K562 (cell line): ENCODE measurements around the gene CDYL. TPM values are rescaled to one million over a fixed set of nuclear protein-coding genes. Genes with fewer than 3 reads are reported as not detected.
A peak's percentile ranks its signal among the peaks of the same experiment; 100 is the strongest.

ENCODE experiments used
- ATAC-seq: fragments of 200-7000 bp; cut with Tn5 transposase; 3 replicates; pipeline ENCODE4 v1.9.1; 2020; ENCODE audit warnings: moderate library complexity
- BruUV-seq: library from RNA; stranded (reverse); fragments of 400-500 nt; replicated peaks from 2 replicates; lab custom pipeline; 2021; lab: Mats Ljungman, UMichigan
- CTCF ChIA-PET: fragments of 300-600 bp; formaldehyde crosslinking; extraction: SDS; loops from one replicate; lab custom pipeline; 2021; ENCODE audit warnings: low intra/inter-chr PET ratio; lab: Yijun Ruan, JAX
- POLR2A ChIA-PET: fragments of 300-600, 350-650 bp; sonication (Branson Sonifier 250); formaldehyde crosslinking; extraction: SDS; loops from one replicate; lab custom pipeline; 2021; ENCODE audit warnings: antibody characterized with exemption, inconsistent platforms; lab: Yijun Ruan, JAX
- DNase-seq, 4 experiments: peaks; one replicate each; pipeline versions ENCODE4 v3.0.0 to v3.0.0-alpha.2; 2011 to 2018; ENCODE audit warnings: low spot score in 3 of 4, mixed read lengths in 3 of 4; ENCODE audit errors: extremely low read depth in 1 of 4
- FAIRE-seq: peaks from 2 replicates; lab custom pipeline; 2011; peaks lifted over from hg19 to GRCh38; lab: Jason Lieb, UNC
- H2AFZ ChIP-seq: 2 replicates; pipeline ENCODE4 v1.6.0; 2011; ENCODE audit warnings: low read depth, low read length, control low read depth, inconsistent platforms
- H3K27ac ChIP-seq: fragments of 200-600 bp; 3 replicates; pipeline ENCODE4 v1.8.0; 2011; ENCODE audit warnings: low read depth, mild to moderate bottlenecking, control low read depth, inconsistent platforms, low read length, moderate library complexity, mixed read lengths; ENCODE audit errors: extremely low read depth
- H3K27me3 ChIP-seq, 2 experiments: fragments of 300-600 bp in 1 of 2; 2 replicates in 1 of 2; 3 replicates in 1 of 2; pipeline versions ENCODE4 v1.6.0 to v1.8.0; 2011; ENCODE audit warnings: inconsistent platforms in 2 of 2, low read length in 2 of 2, mild to moderate bottlenecking in 1 of 2, mixed read lengths in 1 of 2, moderate library complexity in 1 of 2; ENCODE audit not compliant: control insufficient read depth in 2 of 2, insufficient read depth in 2 of 2
- H3K36me3 ChIP-seq: fragments of 300-600 bp; 3 replicates; pipeline ENCODE4 v1.8.0; 2011; ENCODE audit warnings: mild to moderate bottlenecking, low read length, inconsistent platforms; ENCODE audit not compliant: control insufficient read depth, insufficient read depth
- H3K4me1 ChIP-seq, 2 experiments: fragments of 200-600 bp in 1 of 2; replicated peaks in 1 of 2; 2 replicates in 1 of 2; 3 replicates in 1 of 2; pipeline versions ENCODE4 v1.5.1 to v1.8.0; 2011; ENCODE audit warnings: inconsistent platforms in 2 of 2, low read length in 2 of 2, mild to moderate bottlenecking in 1 of 2, mixed read lengths in 1 of 2, moderate library complexity in 1 of 2; ENCODE audit not compliant: control insufficient read depth in 2 of 2, insufficient read depth in 2 of 2
- H3K4me2 ChIP-seq: 2 replicates; pipeline ENCODE4 v1.6.1; 2011; ENCODE audit warnings: low read length, control low read depth, inconsistent platforms, mixed read lengths; ENCODE audit not compliant: insufficient read depth
- H3K4me3 ChIP-seq: fragments of 200-600 bp; sonication (generic), shearing (Covaris generic); 2 replicates; pipeline ENCODE4 v1.5.1; 2016; ENCODE audit warnings: control low read depth, inconsistent platforms
- H3K79me2 ChIP-seq: fragments of 200-600 bp; 3 replicates; pipeline ENCODE4 v1.8.0; 2011; ENCODE audit warnings: low read length, inconsistent platforms; ENCODE audit not compliant: control insufficient read depth, insufficient read depth
- H3K9ac ChIP-seq, 2 experiments: 2 replicates each; pipeline versions ENCODE4 v1.6.0 to v1.6.1; 2011; ENCODE audit warnings: low read depth in 2 of 2, low read length in 2 of 2, control low read depth in 1 of 2, inconsistent platforms in 1 of 2, mild to moderate bottlenecking in 1 of 2, mixed read lengths in 1 of 2; ENCODE audit not compliant: insufficient read depth in 1 of 2
- H3K9me1 ChIP-seq: one replicate; pipeline ENCODE4 v1.6.0; 2011; ENCODE audit warnings: inconsistent platforms, mild to moderate bottlenecking, low read length, moderate library complexity; ENCODE audit not compliant: control insufficient read depth, insufficient read depth
- H3K9me3 ChIP-seq: replicated peaks from 2 replicates; pipeline ENCODE4 v1.5.1; 2011; ENCODE audit warnings: low read depth, low read length, inconsistent platforms; ENCODE audit not compliant: control insufficient read depth, insufficient read depth
- H4K20me1 ChIP-seq: replicated peaks from 2 replicates; pipeline ENCODE4 v1.6.1; 2011; ENCODE audit warnings: low read length, inconsistent platforms, mixed read lengths; ENCODE audit not compliant: control insufficient read depth, insufficient read depth
- ATF1 ChIP-seq, 2 experiments: fragments of 450-650 bp in 1 of 2; IDR thresholded peaks; 2 replicates each; pipeline ENCODE4 v1.6.1; 2016; ENCODE audit warnings: missing compliant biosample characterization in 1 of 2, missing genetic modification characterization in 1 of 2
- BACH1 ChIP-seq: fragments of 200-800 bp; sonication (Bioruptor generic); IDR thresholded peaks from 2 replicates; pipeline ENCODE4 v1.6.1; 2016; ENCODE audit warnings: missing genetic modification characterization, missing compliant biosample characterization
- FOXK2 ChIP-seq, 2 experiments: fragments of 450-650 bp; IDR thresholded peaks in 1 of 2; conservative IDR thresholded peaks in 1 of 2; 2 replicates each; pipeline ENCODE4 v1.6.1; 2016; ENCODE audit warnings: low read depth in 2 of 2, mild to moderate bottlenecking in 1 of 2
- HNRNPL ChIP-seq: fragments of 200-400 bp; formaldehyde crosslinking; IDR thresholded peaks from 2 replicates; pipeline ENCODE4 v1.6.1; 2017; ENCODE audit warnings: low read depth, mild to moderate bottlenecking, low read length
- KLF6 ChIP-seq: fragments of 250-450 bp; sonication (Bioruptor Pico); IDR thresholded peaks from 2 replicates; pipeline ENCODE4 v1.4.0; 2020; ENCODE audit warnings: mild to moderate bottlenecking, moderate library complexity, borderline replicate concordance
- MTA3 ChIP-seq: fragments of 450-650 bp; formaldehyde crosslinking; IDR thresholded peaks from 2 replicates; pipeline ENCODE4 v1.6.1; 2017; ENCODE audit warnings: mild to moderate bottlenecking, borderline replicate concordance
- NELFE ChIP-seq: IDR thresholded peaks from 2 replicates; pipeline ENCODE4 v1.6.1; 2011; ENCODE audit warnings: mild to moderate bottlenecking; ENCODE audit not compliant: insufficient read depth, insufficient read length
- NUFIP1 ChIP-seq: fragments of 450-650 bp; IDR thresholded peaks from 2 replicates; pipeline ENCODE4 v1.6.1; 2018; ENCODE audit not compliant: partially characterized antibody
- PHTF2 ChIP-seq: fragments of 250-450 bp; sonication (Bioruptor Pico); IDR thresholded peaks from 2 replicates; pipeline ENCODE4 v1.5.0; 2021; ENCODE audit warnings: mild to moderate bottlenecking
- RAD51 ChIP-seq: fragments of 450-650 bp; IDR thresholded peaks from 2 replicates; pipeline ENCODE4 v1.7.1; 2016; ENCODE audit warnings: low read depth, mild to moderate bottlenecking, borderline replicate concordance
- RBM34 ChIP-seq: fragments of 200-400 bp; formaldehyde crosslinking; IDR thresholded peaks from 2 replicates; pipeline ENCODE4 v1.6.1; 2018; ENCODE audit warnings: low read length, borderline replicate concordance; ENCODE audit not compliant: insufficient read depth
- SREBF1 ChIP-seq: fragments of 150-350 bp; IDR thresholded peaks from 2 replicates; pipeline ENCODE4 v1.6.1; 2014; ENCODE audit warnings: antibody characterized with exemption, low read depth, low read length, borderline replicate concordance
- TEAD4 ChIP-seq, 2 experiments: sonication (generic) in 1 of 2; formaldehyde crosslinking in 1 of 2; IDR thresholded peaks; 2 replicates each; pipeline versions ENCODE4 v1.6.1 to v1.8.0; 2012 to 2022; ENCODE audit warnings: borderline replicate concordance in 1 of 2, inconsistent platforms in 1 of 2, low read length in 1 of 2, mild to moderate bottlenecking in 1 of 2, missing genetic modification reagents in 1 of 2
- ZNF3 ChIP-seq: fragments of 250-450 bp; sonication (Bioruptor Pico); IDR thresholded peaks from 2 replicates; pipeline ENCODE4 v1.5.0; 2021; ENCODE audit warnings: mild to moderate bottlenecking, moderate library complexity
- ZNF324 ChIP-seq: fragments of 250-450 bp; sonication (Bioruptor Pico); IDR thresholded peaks from 2 replicates; pipeline ENCODE4 v1.4.0; 2020; ENCODE audit warnings: mild to moderate bottlenecking
- ZNF766 ChIP-seq: fragments of 200-800 bp; sonication (Bioruptor generic); conservative IDR thresholded peaks from 2 replicates; pipeline ENCODE4 v1.6.1; 2016; ENCODE audit warnings: missing genetic modification characterization, missing compliant biosample characterization
- WGBS: fragments of 100-300 bp; shearing (Covaris generic); methylation state at CpG from one replicate; pipeline ENCODE4 v1.1.6; 2016; ENCODE audit warnings: low coverage, mixed read lengths; ENCODE audit not compliant: insufficient coverage; ENCODE audit errors: missing lambda C conversion rate; 5-methylcytosine and 5-hydroxymethylcytosine counted together
- in situ Hi-C: fragments of 300-500 bp; cut with MboI; formaldehyde crosslinking; loops from 4 replicates; pipeline ENCODE4 v1.15.0; 2018; ENCODE audit warnings: inconsistent platforms, mixed read lengths
- intact Hi-C: fragments of 100-400 bp; cut with micrococcal nuclease; formaldehyde crosslinking; loops from 2 replicates; pipeline ENCODE4 v1.14.2; 2022
- polyA plus RNA-seq, 8 experiments: library from polyadenylated mRNA; depleted of rRNA in 4 of 8; stranded (reverse) in 5 of 8; unstranded in 3 of 8; fragments of >200 nt; fragmentation: Nextera tagmentation in 2 of 8; fragmentation: Illumina TruSeq in 1 of 8; extraction: Ambion mirVana in 2 of 8; extraction: Trizol in 1 of 8; gene quantifications; 2 replicates each; pipeline versions ENCODE4 v1.2.1 to v1.2.3, GENCODE V29; 2011 to 2014; ENCODE audit warnings: inconsistent platforms in 1 of 8, missing spikeins in 1 of 8
- total RNA-seq, 7 experiments: library from RNA; depleted of rRNA in 6 of 7; stranded (reverse); fragments of >200 nt in 6 of 7; fragmentation: Illumina TruSeq in 2 of 7; extraction: Trizol in 2 of 7; gene quantifications; 2 replicates each; pipeline versions ENCODE4 v1.2.1 to v1.2.3, GENCODE V29; 2011 to 2021; ENCODE audit warnings: low replicate concordance in 1 of 7
- TF ChIP-seq, protein P1 (sequence below): fragments of 450-650 bp; IDR thresholded peaks from 2 replicates; pipeline ENCODE4 v1.6.1; 2016; ENCODE audit warnings: mild to moderate bottlenecking
- TF ChIP-seq, protein P2 (sequence below): fragments of 250-450 bp; sonication (Bioruptor Pico); IDR thresholded peaks from 2 replicates; pipeline ENCODE4 v1.4.0; 2020; ENCODE audit warnings: borderline replicate concordance

CDYL gene
- total and polyA plus RNA-seq, 9 of the 15 experiments (the other 6 are each of a cell fraction or from before 2014, with no cell fraction given): 8.1 to 45.8 (median 40.8) TPM

- TF ChIP-seq SREBF1 (no peak), TEAD4 (IDR thresholded peaks at IDR 0.05; ENCODE audit: low read length) (no peak), TEAD4 (CRISPR knock-in tag; IDR thresholded peaks at IDR 0.05; ENCODE audit: borderline replicate concordance) (no peak), FOXK2 (conservative IDR thresholded peaks at IDR 0.05 in 1 of 2, IDR thresholded peaks at IDR 0.05 in 1 of 2; ENCODE audit: low read depth in 2 of 2) (peak in 1 of 2 experiments; percentile 49; a peak in 1 of 4 replicates), KLF6 (CRISPR knock-in tag) (no peak), NELFE (no peak)
- TF ChIP-seq, protein P1, sequence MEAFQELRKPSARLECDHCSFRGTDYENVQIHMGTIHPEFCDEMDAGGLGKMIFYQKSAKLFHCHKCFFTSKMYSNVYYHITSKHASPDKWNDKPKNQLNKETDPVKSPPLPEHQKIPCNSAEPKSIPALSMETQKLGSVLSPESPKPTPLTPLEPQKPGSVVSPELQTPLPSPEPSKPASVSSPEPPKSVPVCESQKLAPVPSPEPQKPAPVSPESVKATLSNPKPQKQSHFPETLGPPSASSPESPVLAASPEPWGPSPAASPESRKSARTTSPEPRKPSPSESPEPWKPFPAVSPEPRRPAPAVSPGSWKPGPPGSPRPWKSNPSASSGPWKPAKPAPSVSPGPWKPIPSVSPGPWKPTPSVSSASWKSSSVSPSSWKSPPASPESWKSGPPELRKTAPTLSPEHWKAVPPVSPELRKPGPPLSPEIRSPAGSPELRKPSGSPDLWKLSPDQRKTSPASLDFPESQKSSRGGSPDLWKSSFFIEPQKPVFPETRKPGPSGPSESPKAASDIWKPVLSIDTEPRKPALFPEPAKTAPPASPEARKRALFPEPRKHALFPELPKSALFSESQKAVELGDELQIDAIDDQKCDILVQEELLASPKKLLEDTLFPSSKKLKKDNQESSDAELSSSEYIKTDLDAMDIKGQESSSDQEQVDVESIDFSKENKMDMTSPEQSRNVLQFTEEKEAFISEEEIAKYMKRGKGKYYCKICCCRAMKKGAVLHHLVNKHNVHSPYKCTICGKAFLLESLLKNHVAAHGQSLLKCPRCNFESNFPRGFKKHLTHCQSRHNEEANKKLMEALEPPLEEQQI: peak; percentile 64; the same call in 1 of the 2 replicates
These were observed 24.5 kb downstream of the CDYL start (continued) for GRCh38 chr6:4800662-4801061.

DNA sequence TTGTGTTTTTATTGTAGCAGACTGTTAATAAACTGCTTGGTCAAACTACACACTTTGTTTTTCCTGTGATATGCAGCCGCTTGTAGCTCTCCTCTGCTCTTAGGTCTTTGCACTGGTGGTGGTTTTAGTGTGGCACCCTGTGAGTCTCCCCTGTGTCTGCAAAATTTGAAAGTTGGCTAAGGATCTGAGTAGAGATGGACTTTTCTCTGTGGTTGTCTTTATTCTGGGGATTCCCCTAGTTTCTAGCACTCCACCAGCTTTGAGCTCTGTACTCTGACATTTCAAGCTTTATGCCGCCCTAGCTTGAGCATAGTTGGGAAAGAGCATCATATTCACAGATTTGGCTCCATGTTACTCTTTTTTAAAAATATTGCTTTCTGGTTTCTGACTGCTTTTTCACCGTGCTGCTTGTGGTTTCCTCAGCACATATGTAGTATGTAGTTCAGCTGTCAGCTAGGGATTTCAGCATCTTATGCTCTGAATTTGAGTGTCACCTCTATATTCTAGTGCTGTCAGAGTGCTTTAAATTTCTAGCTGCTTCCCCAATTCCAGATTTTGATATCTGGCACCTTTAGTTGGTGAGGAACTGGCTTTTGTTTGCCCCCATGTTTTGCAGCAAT lies 25.4 kb downstream of the CDYL start:
- no peak overlapping the region for H3K27ac ChIP-seq
- H4K20me1 ChIP-seq: peaks cover 36% of the 10 kb centered on the region
- TF ChIP-seq RAD51 (no peak), RBM34 (no peak), ZNF324 (CRISPR knock-in tag) (no peak), BACH1 (tag) (no peak), ZNF3 (CRISPR knock-in tag) (no peak), ZNF766 (no peak), ATF1 (CRISPR knock-in tag; IDR thresholded peaks at IDR 0.05) (no peak), ATF1 (tag; IDR thresholded peaks at IDR 0.05) (no peak), NUFIP1 (no peak), HNRNPL (no peak), PHTF2 (CRISPR knock-in tag) (no peak), MTA3 (no peak)
- TF ChIP-seq, protein P2, sequence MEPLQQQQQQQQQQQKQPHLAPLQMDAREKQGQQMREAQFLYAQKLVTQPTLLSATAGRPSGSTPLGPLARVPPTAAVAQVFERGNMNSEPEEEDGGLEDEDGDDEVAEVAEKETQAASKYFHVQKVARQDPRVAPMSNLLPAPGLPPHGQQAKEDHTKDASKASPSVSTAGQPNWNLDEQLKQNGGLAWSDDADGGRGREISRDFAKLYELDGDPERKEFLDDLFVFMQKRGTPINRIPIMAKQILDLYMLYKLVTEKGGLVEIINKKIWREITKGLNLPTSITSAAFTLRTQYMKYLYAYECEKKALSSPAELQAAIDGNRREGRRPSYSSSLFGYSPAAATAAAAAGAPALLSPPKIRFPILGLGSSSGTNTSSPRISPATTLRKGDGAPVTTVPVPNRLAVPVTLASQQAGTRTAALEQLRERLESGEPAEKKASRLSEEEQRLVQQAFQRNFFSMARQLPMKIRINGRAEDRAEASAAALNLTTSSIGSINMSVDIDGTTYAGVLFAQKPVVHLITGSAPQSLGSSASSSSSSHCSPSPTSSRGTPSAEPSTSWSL (CRISPR knock-in tag): no peak
- H3K27me3 ChIP-seq: no peaks in the 10 kb centered on the region
- ATAC-seq (peak; percentile 21; the same call in 2 of the 3 replicates), FAIRE-seq (no peak), DNase-seq (no peak)
- H3K9me1 ChIP-seq: peaks cover 6% of the 10 kb centered on the region
- CTCF ChIA-PET: no interaction called here
- no peaks in the 10 kb centered on the region for H3K9me3 ChIP-seq
- H3K4me1 ChIP-seq: peaks cover 12 to 14% of the 10 kb centered on the region in 2 experiments; a peak in 4 of 5 replicates
- H3K36me3 ChIP-seq: no peaks in the 10 kb centered on the region
- POLR2A ChIA-PET: interaction anchor here (0.5 to 2.4 kb wide), 6 partner anchors 9 to 110 kb away, joined by 3 to 9 read pairs (median 4); no protein-coding TSS in a partner anchor
- in situ Hi-C loops (no loop called here), intact Hi-C loops (no loop called here)
- H3K4me3 ChIP-seq: no peak overlapping the region
- no TSS peak for BruUV-seq
- no peak overlapping the region for H3K9ac ChIP-seq
- H2AFZ ChIP-seq: no peak overlapping the region
- no peak overlapping the region for H3K4me2 ChIP-seq
- H3K79me2 ChIP-seq: peaks cover 99% of the 10 kb centered on the region
- 61% methylated on average over 3 of the region's 3 CpGs for WGBS
